H1 (cell line): ENCODE data around the gene GADD45A. TPM values are rescaled to one million over a fixed set of nuclear protein-coding genes. Genes with fewer than 3 reads are reported as not detected.
A peak's percentile ranks its signal among the peaks of the same experiment; 100 is the strongest.

Experiments used
- CTCF ChIA-PET: fragments of 300-600 bp; sonication (Branson Sonifier 250); formaldehyde crosslinking; loops from one replicate; lab custom pipeline; 2021; ENCODE audit not compliant: partially characterized antibody; lab: Charles Lee
- POLR2A ChIA-PET: fragments of 300-600 bp; sonication (Branson Sonifier 250); formaldehyde crosslinking; loops from one replicate; lab custom pipeline; 2021; ENCODE audit warnings: inconsistent platforms; ENCODE audit not compliant: partially characterized antibody; lab: Charles Lee
- DNase-seq, 2 experiments: peaks; one replicate each; pipeline versions ENCODE4 v3.0.0 to v3.0.0-alpha.2; 2010 to 2022; ENCODE audit warnings: low spot score in 2 of 2, low read depth in 1 of 2, mixed read lengths in 1 of 2
- FAIRE-seq: peaks from 2 replicates; lab custom pipeline; 2011; peaks lifted over from hg19 to GRCh38; lab: Jason Lieb, UNC
- H2AFZ ChIP-seq: 2 replicates; pipeline ENCODE4 v1.8.1; 2012; ENCODE audit warnings: low read length, inconsistent platforms
- H2AK5ac ChIP-seq: 2 replicates; pipeline ENCODE4 v1.6.1; 2013; ENCODE audit warnings: low read depth, low read length
- H2BK120ac ChIP-seq: replicated peaks from 2 replicates; pipeline ENCODE3; 2013; ENCODE audit warnings: low read depth, low read length, inconsistent platforms
- H2BK12ac ChIP-seq: 2 replicates; pipeline ENCODE4 v1.6.1; 2013; ENCODE audit warnings: low read depth, low read length
- H2BK15ac ChIP-seq: 2 replicates; pipeline ENCODE4 v1.6.1; 2013; ENCODE audit warnings: low read length
- H2BK20ac ChIP-seq: 2 replicates; pipeline ENCODE4 v1.6.1; 2013; ENCODE audit warnings: low read length
- H2BK5ac ChIP-seq: 2 replicates; pipeline ENCODE4 v1.6.1; 2013; ENCODE audit warnings: low read depth, low read length
- H3K14ac ChIP-seq: 2 replicates; pipeline ENCODE4 v1.6.1; 2013; ENCODE audit warnings: inconsistent platforms; ENCODE audit not compliant: insufficient read length
- H3K18ac ChIP-seq: 2 replicates; pipeline ENCODE4 v1.6.1; 2013; ENCODE audit warnings: low read length; ENCODE audit errors: extremely low read depth
- H3K23ac ChIP-seq: 2 replicates; pipeline ENCODE4 v1.6.1; 2013; ENCODE audit warnings: inconsistent platforms; ENCODE audit not compliant: insufficient read length
- H3K23me2 ChIP-seq: 2 replicates; pipeline ENCODE4 v1.6.1; 2013; ENCODE audit warnings: low read depth, low read length
- H3K27ac ChIP-seq: 2 replicates; pipeline ENCODE4 v1.6.1; 2011; ENCODE audit warnings: low read depth, low read length, inconsistent platforms
- H3K27me3 ChIP-seq, 4 experiments: replicated peaks in 1 of 4; 1 replicate in 1 of 4; 2 replicates in 3 of 4; pipeline versions ENCODE4 v1.6.1 to v1.8.1; 2011 to 2013; ENCODE audit warnings: low read length in 3 of 4, mild to moderate bottlenecking in 3 of 4, inconsistent platforms in 2 of 4, mixed read lengths in 2 of 4, moderate library complexity in 1 of 4; ENCODE audit not compliant: control insufficient read depth in 3 of 4, insufficient read depth in 3 of 4; ENCODE audit errors: extremely low read depth in 1 of 4
- H3K36me3 ChIP-seq, 4 experiments: 2 replicates each; pipeline versions ENCODE4 v1.6.1 to v1.8.1; 2011 to 2013; ENCODE audit warnings: mild to moderate bottlenecking in 4 of 4, low read length in 3 of 4, moderate library complexity in 2 of 4, control low read depth in 1 of 4, inconsistent platforms in 1 of 4; ENCODE audit not compliant: insufficient read depth in 4 of 4, control insufficient read depth in 2 of 4
- H3K4ac ChIP-seq: replicated peaks from 2 replicates; pipeline ENCODE3; 2013; ENCODE audit warnings: low read length, low read depth, mixed read lengths, inconsistent platforms; ENCODE audit not compliant: insufficient read length
- H3K4me1 ChIP-seq, 4 experiments: replicated peaks in 1 of 4; 1 replicate in 1 of 4; 2 replicates in 3 of 4; pipeline versions ENCODE4 v1.6.1 to v1.8.1; 2011 to 2013; ENCODE audit warnings: low read length in 3 of 4, inconsistent platforms in 2 of 4, mixed read lengths in 1 of 4; ENCODE audit not compliant: insufficient read depth in 4 of 4, control insufficient read depth in 3 of 4
- H3K4me2 ChIP-seq, 2 experiments: 2 replicates each; pipeline versions ENCODE4 v1.6.1 to v1.8.1; 2011 to 2013; ENCODE audit warnings: low read depth in 2 of 2, low read length in 2 of 2, control low read depth in 1 of 2, inconsistent platforms in 1 of 2, mild to moderate bottlenecking in 1 of 2; ENCODE audit not compliant: insufficient read depth in 1 of 2
- H3K4me3 ChIP-seq, 4 experiments: fragments of 200-600, 300-600 bp in 1 of 4; sonication (generic), shearing (Covaris generic), sonication (Bioruptor Twin) in 1 of 4; 2 replicates each; pipeline versions ENCODE4 v1.5.1 to v1.8.1; 2011 to 2016; ENCODE audit warnings: low read length in 4 of 4, low read depth in 3 of 4, control low read depth in 2 of 4, inconsistent platforms in 2 of 4, mild to moderate bottlenecking in 2 of 4, mixed read lengths in 1 of 4, moderate library complexity in 1 of 4; ENCODE audit not compliant: insufficient read depth in 2 of 4; ENCODE audit errors: extremely low read depth in 1 of 4
- H3K56ac ChIP-seq: replicated peaks from 2 replicates; pipeline ENCODE3; 2013; ENCODE audit warnings: low read depth, mild to moderate bottlenecking, mixed read lengths, low read length, inconsistent platforms; ENCODE audit not compliant: insufficient read length
- H3K79me1 ChIP-seq: 2 replicates; pipeline ENCODE4 v1.6.1; 2013; ENCODE audit warnings: low read depth, low read length, control low read depth
- H3K79me2 ChIP-seq, 2 experiments: 2 replicates each; pipeline versions ENCODE4 v1.6.1 to v1.8.1; 2012 to 2013; ENCODE audit warnings: low read length in 2 of 2, mild to moderate bottlenecking in 2 of 2, inconsistent platforms in 1 of 2; ENCODE audit not compliant: insufficient read depth in 2 of 2, control insufficient read depth in 1 of 2
- H3K9ac ChIP-seq, 4 experiments: replicated peaks in 1 of 4; 1 replicate in 1 of 4; 2 replicates in 3 of 4; pipeline versions ENCODE4 v1.6.1 to v1.8.1; 2011 to 2013; ENCODE audit warnings: low read depth in 3 of 4, low read length in 3 of 4, control low read depth in 2 of 4, mild to moderate bottlenecking in 2 of 4, moderate library complexity in 2 of 4, inconsistent platforms in 1 of 4; ENCODE audit errors: extremely low read depth in 1 of 4
- H3K9me3 ChIP-seq, 2 experiments: 2 replicates each; pipeline versions ENCODE4 v1.6.1 to v1.8.1; 2012 to 2013; ENCODE audit warnings: mild to moderate bottlenecking in 2 of 2, moderate library complexity in 2 of 2, control low read depth in 1 of 2, inconsistent platforms in 1 of 2, low read depth in 1 of 2, low read length in 1 of 2, mixed read lengths in 1 of 2; ENCODE audit not compliant: insufficient read depth in 2 of 2
- H4K20me1 ChIP-seq, 2 experiments: replicated peaks in 1 of 2; 2 replicates each; pipeline versions ENCODE3 to v1.8.1; 2011 to 2013; ENCODE audit warnings: inconsistent platforms in 2 of 2, low read length in 2 of 2, mild to moderate bottlenecking in 1 of 2; ENCODE audit not compliant: insufficient read depth in 2 of 2, control insufficient read depth in 1 of 2
- H4K5ac ChIP-seq: 2 replicates; pipeline ENCODE4 v1.6.1; 2013; ENCODE audit warnings: low read length, low read depth, mixed read lengths, inconsistent platforms; ENCODE audit not compliant: insufficient read length
- H4K8ac ChIP-seq: 2 replicates; pipeline ENCODE4 v1.8.0; 2013; ENCODE audit warnings: mild to moderate bottlenecking, moderate library complexity, low read length, inconsistent platforms; ENCODE audit not compliant: insufficient read depth; ENCODE audit errors: extremely low read depth
- H4K91ac ChIP-seq: replicated peaks from 2 replicates; pipeline ENCODE3; 2013; ENCODE audit warnings: low read length, mixed read lengths, inconsistent platforms; ENCODE audit not compliant: insufficient read length
- BCL11A ChIP-seq, 2 experiments: IDR thresholded peaks; one replicate each; pipeline ENCODE4 v1.6.1; 2011; ENCODE audit warnings: low read depth in 2 of 2, low read length in 2 of 2, mild to moderate bottlenecking in 2 of 2
- BRCA1 ChIP-seq: IDR thresholded peaks from 2 replicates; pipeline ENCODE4 v1.6.1; 2012; ENCODE audit warnings: low read depth, low read length, improper control_type of control experiment
- CEBPB ChIP-seq: IDR thresholded peaks from 2 replicates; pipeline ENCODE4 v1.6.1; 2012; ENCODE audit warnings: low read depth, low read length
- CTBP2 ChIP-seq: IDR thresholded peaks from 2 replicates; pipeline ENCODE4 v1.7.0; 2011; ENCODE audit warnings: borderline replicate concordance, mild to moderate bottlenecking, moderate library complexity, mixed read lengths, low read length; ENCODE audit not compliant: insufficient read depth, insufficient read length
- HDAC6 ChIP-seq: IDR thresholded peaks from one replicate; pipeline ENCODE4 v1.7.1; 2012; ENCODE audit warnings: low read depth, mild to moderate bottlenecking, inconsistent platforms, low read length, moderate library complexity
- KDM4A ChIP-seq: IDR thresholded peaks from one replicate; pipeline ENCODE4 v1.7.1; 2012; ENCODE audit warnings: low read depth, mild to moderate bottlenecking, moderate library complexity, low read length, inconsistent platforms; ENCODE audit not compliant: severe bottlenecking
- MAX ChIP-seq: IDR thresholded peaks from 2 replicates; pipeline ENCODE4 v1.6.1; 2012; ENCODE audit warnings: inconsistent platforms
- POLR2AphosphoS5 ChIP-seq: IDR thresholded peaks from 2 replicates; pipeline ENCODE4 v1.6.1; 2011; ENCODE audit warnings: low read depth, low read length
- POU5F1 ChIP-seq: IDR thresholded peaks from 2 replicates; pipeline ENCODE4 v1.6.1; 2011; ENCODE audit warnings: low read depth, mild to moderate bottlenecking, low read length, moderate library complexity
- RNF2 ChIP-seq: fragments of 200-900, 300-1000 bp; sonication (generic); IDR thresholded peaks from 2 replicates; pipeline ENCODE4 v1.7.1; 2016; ENCODE audit warnings: borderline replicate concordance, low read depth, mild to moderate bottlenecking, antibody characterized with exemption, low read length; ENCODE audit not compliant: poor library complexity, severe bottlenecking; ENCODE audit errors: missing control alignments
- SAP30 ChIP-seq: fragments of 300-600 bp; sonication (generic); IDR thresholded peaks from 2 replicates; pipeline ENCODE4 v1.7.1; 2012; ENCODE audit warnings: low read length, moderate library complexity, mild to moderate bottlenecking, inconsistent platforms; ENCODE audit not compliant: insufficient read depth, insufficient replicate concordance
- SP4 ChIP-seq: IDR thresholded peaks from 2 replicates; pipeline ENCODE4 v1.6.1; 2012; ENCODE audit warnings: low read length, inconsistent platforms
- SUZ12 ChIP-seq: fragments of 200-600 bp; sonication (generic); IDR thresholded peaks from 2 replicates; pipeline ENCODE4 v1.6.1; 2012; ENCODE audit warnings: mild to moderate bottlenecking, inconsistent platforms, low read length, moderate library complexity, mixed read lengths
- TAF7 ChIP-seq: optimal IDR thresholded peaks from 2 replicates; pipeline ENCODE3; 2011; ENCODE audit warnings: low read depth, mild to moderate bottlenecking, inconsistent platforms, low read length, moderate library complexity, borderline replicate concordance
- WGBS, 2 experiments: shearing (Covaris generic) in 1 of 2; methylation state at CpG; one replicate each; pipeline versions ENCODE4 v1.1.6 to v1.1.7; 2013 to 2015; ENCODE audit warnings: low lambda C conversion rate in 2 of 2, mixed read lengths in 2 of 2, inconsistent platforms in 1 of 2, low coverage in 1 of 2, missing lambda C conversion rate in 1 of 2; ENCODE audit not compliant: insufficient replicate concordance in 2 of 2, insufficient coverage in 1 of 2, insufficient read length in 1 of 2; ENCODE audit errors: extremely low coverage in 1 of 2, missing lambda C conversion rate in 1 of 2; 5-methylcytosine and 5-hydroxymethylcytosine counted together
- polyA plus RNA-seq, 7 experiments: library from polyadenylated mRNA; depleted of rRNA in 3 of 7; stranded (reverse) in 5 of 7; unstranded in 2 of 7; fragments of >200 nt in 5 of 7; fragments of 200-250 nt in 2 of 7; gene quantifications; 1 replicate in 5 of 7; 2 replicates in 1 of 7; 4 replicates in 1 of 7; pipeline versions ENCODE4 v1.2.1 to v1.2.3, GENCODE V29; 2011 to 2013; ENCODE audit warnings: missing spikeins in 2 of 7, mixed read lengths in 2 of 7
- total RNA-seq: library from RNA; stranded (reverse); fragmentation: NEBNext Ultra II Directional; extraction: Animal tissue kit (Norgen Biotek cat#: 25700); gene quantifications from 2 replicates; pipeline ENCODE4 v1.2.1, GENCODE V29; 2021

The GADD45A gene
- total and polyA plus RNA-seq, 2 of the 8 experiments (the other 6 are each of a cell fraction or from before 2014, with no cell fraction given), result 7.6 to 15.6 TPM

- H3K79me2 ChIP-seq, result no peaks in the 10 kb centered on the region
- H3K79me1 ChIP-seq, result no peaks in the 10 kb centered on the region
- H2AFZ ChIP-seq, result peak overlapping the region; percentile 68; the same call in 1 of the 2 replicates
- H3K14ac ChIP-seq, result no peak overlapping the region
- no peak overlapping the region for H3K4ac ChIP-seq
- no peak overlapping the region for H3K27ac ChIP-seq
- FAIRE-seq (no peak), DNase-seq (no peak)
- no peak overlapping the region for H4K5ac ChIP-seq
- H2BK120ac ChIP-seq, result no peak overlapping the region
- H3K4me1 ChIP-seq, result no peaks in the 10 kb centered on the region; a peak in 1 of 7 replicates
- no peak overlapping the region for H2BK5ac ChIP-seq
- no peak overlapping the region for H4K91ac ChIP-seq
- ChIA-PET CTCF (interaction anchor here (3.0 kb wide), 1 partner anchor 81 kb away, joined by 9 read pairs; no protein-coding TSS in a partner anchor), POLR2A (no interaction called here)
- no peaks in the 10 kb centered on the region for H3K36me3 ChIP-seq
- no peak overlapping the region for H2AK5ac ChIP-seq
- H3K9ac ChIP-seq, result no peak overlapping the region
- H2BK12ac ChIP-seq, result no peak overlapping the region
- H3K23me2 ChIP-seq, result no peaks in the 10 kb centered on the region
- H4K20me1 ChIP-seq, result no peaks in the 10 kb centered on the region
- H3K18ac ChIP-seq, result no peak overlapping the region
- WGBS, 2 experiments, result 81% methylated on average over 9 of the region's 9 CpGs; no CpG with 5 or more reads in 1 of the 2 experiments
- H3K27me3 ChIP-seq, result no peaks in the 10 kb centered on the region
- H3K23ac ChIP-seq, result no peak overlapping the region
- H3K9me3 ChIP-seq, result no peaks in the 10 kb centered on the region
- no peak overlapping the region for H4K8ac ChIP-seq
- H3K4me3 ChIP-seq, result no peak overlapping the region
- H2BK20ac ChIP-seq, result no peak overlapping the region
- no peak overlapping the region for H3K56ac ChIP-seq
- no peak overlapping the region for H2BK15ac ChIP-seq
- no peak overlapping the region for H3K4me2 ChIP-seq
- TF ChIP-seq CTBP2, result no peak
- TF ChIP-seq BCL11A (IDR thresholded peaks at IDR 0.05; ENCODE audit: low read depth in 2 of 2, low read length in 2 of 2), result no peak
- no peak for TF ChIP-seq POLR2AphosphoS5
- TF ChIP-seq CEBPB, result no peak
- no peak for TF ChIP-seq MAX
- TF ChIP-seq BRCA1, result no peak
- TF ChIP-seq SAP30, result no peak
- TF ChIP-seq KDM4A, result no peak
- TF ChIP-seq RNF2, result no peak
- no peak for TF ChIP-seq SP4
- TF ChIP-seq HDAC6, result no peak
- no peak for TF ChIP-seq POU5F1
- no peak for TF ChIP-seq SUZ12
- TF ChIP-seq TAF7, result no peak
These were observed 42.4 kb upstream of the GADD45A start for GRCh38 chr1:67642629-67643028.
